ENCODE data around the gene MTMR3. TPM values are rescaled to one million over a fixed set of nuclear protein-coding genes. Genes with fewer than 3 reads are reported as not detected.

MTMR3 gene
- total RNA-seq, 1 experiment from 2014 or later = 12.1 TPM

GRCh38 chr22:29988719-29989118, 105.7 kb downstream of the MTMR3 start:
- TF ChIP-seq EZH2phosphoT487 (IDR thresholded peaks at IDR 0.05; ENCODE audit: borderline replicate concordance, low read length) = no peak
- Histone ChIP-seq H3K9me3 (ENCODE audit: low read length) (no peaks in the 10 kb centered on the region), H3K9ac (ENCODE audit: low read length) (no peak overlapping the region), H3K27ac (ENCODE audit: low read length) (no peak overlapping the region), H3K27me3 (ENCODE audit: low read length) (no peaks in the 10 kb centered on the region), H3K4me1 (ENCODE audit: insufficient read depth, low read length) (peaks cover 15% of the 10 kb centered on the region), H3K4me2 (ENCODE audit: low read length) (no peak overlapping the region), H2AFZ (ENCODE audit: low read length) (no peak overlapping the region), H3K36me3 (ENCODE audit: low read depth, low read length) (peaks cover 6% of the 10 kb centered on the region; the same call in 1 of the 2 replicates), H3K79me2 (ENCODE audit: low read length) (no peaks in the 10 kb centered on the region), H3K9me2 (replicated peaks; ENCODE audit: low read length) (no peaks in the 10 kb centered on the region), H4K20me1 (ENCODE audit: low read length) (no peaks in the 10 kb centered on the region), H3K4me3 (ENCODE audit: low read length) (no peak overlapping the region), H3F3A (ENCODE audit: low read length, unreplicated experiment) (no peaks in the 10 kb centered on the region)
- DNase-seq = no peak
- ATAC-seq = no peak
- intact Hi-C loops (cut with micrococcal nuclease) = no loop called here
- no TSS peak for BruUV-seq (replicated peaks)
- ChIA-PET CTCF (no interaction called here), POLR2A (ENCODE audit: unreplicated experiment) (no interaction called here)

GRCh38 chr22:29989446-29989845, 106.5 kb downstream of the MTMR3 start:
- TF ChIP-seq EZH2phosphoT487 (IDR thresholded peaks at IDR 0.05; ENCODE audit: borderline replicate concordance, low read length) = no peak
- no peak for TF ChIP-seq EZH2 (IDR thresholded peaks at IDR 0.05; ENCODE audit: low read length, unreplicated experiment)
- no peak for TF ChIP-seq CTCF (conservative IDR thresholded peaks at IDR 0.05; ENCODE audit: low read depth, low read length)
- Histone ChIP-seq H4K20me1 (ENCODE audit: low read length) (no peaks in the 10 kb centered on the region), H2AFZ (ENCODE audit: low read length) (no peak overlapping the region), H3K9ac (ENCODE audit: low read length) (no peak overlapping the region), H3K9me2 (replicated peaks; ENCODE audit: low read length) (no peaks in the 10 kb centered on the region), H3K27ac (ENCODE audit: low read length) (no peak overlapping the region), H3K4me3 (ENCODE audit: low read length) (no peak overlapping the region), H3F3A (ENCODE audit: low read length, unreplicated experiment) (peaks cover under 1% of the 10 kb centered on the region), H3K79me2 (ENCODE audit: low read length) (no peaks in the 10 kb centered on the region), H3K9me3 (ENCODE audit: low read length) (no peaks in the 10 kb centered on the region), H3K4me1 (ENCODE audit: insufficient read depth, low read length) (peaks cover 21% of the 10 kb centered on the region), H3K4me2 (ENCODE audit: low read length) (no peak overlapping the region), H3K36me3 (ENCODE audit: low read depth, low read length) (peaks cover 6% of the 10 kb centered on the region; the same call in 1 of the 2 replicates), H3K27me3 (ENCODE audit: low read length) (no peaks in the 10 kb centered on the region)
- intact Hi-C loops (cut with micrococcal nuclease) = no loop called here
- no peak for DNase-seq
- BruUV-seq (replicated peaks) = no TSS peak
- no peak for ATAC-seq
- ChIA-PET CTCF (no interaction called here), POLR2A (ENCODE audit: unreplicated experiment) (no interaction called here)

GRCh38 chr22:29992341-29993275, 109.6 kb downstream of the MTMR3 start:
- Histone ChIP-seq H3F3A (ENCODE audit: low read length, unreplicated experiment) (peaks cover 8% of the 10 kb centered on the region), H3K4me3 (ENCODE audit: low read length) (no peak overlapping the region), H3K9me2 (replicated peaks; ENCODE audit: low read length) (no peaks in the 10 kb centered on the region), H3K9me3 (ENCODE audit: low read length) (no peaks in the 10 kb centered on the region), H2AFZ (ENCODE audit: low read length) (no peak overlapping the region), H3K36me3 (ENCODE audit: low read depth, low read length) (peaks cover 6% of the 10 kb centered on the region; the same call in 1 of the 2 replicates), H4K20me1 (ENCODE audit: low read length) (0 out of 2 replicates have a peak, but pooled peaks cover 5% of the 10 kb centered on the region), H3K9ac (ENCODE audit: low read length) (no peak overlapping the region), H3K4me1 (ENCODE audit: insufficient read depth, low read length) (peaks cover 39% of the 10 kb centered on the region), H3K79me2 (ENCODE audit: low read length) (no peaks in the 10 kb centered on the region), H3K4me2 (ENCODE audit: low read length) (no peak overlapping the region), H3K27ac (ENCODE audit: low read length) (no peak overlapping the region), H3K27me3 (ENCODE audit: low read length) (no peaks in the 10 kb centered on the region)
- BruUV-seq (replicated peaks) = no TSS peak
- intact Hi-C loops (cut with micrococcal nuclease) = loop anchor here (5.0 to 10.0 kb wide), 2 partner anchors 80 to 148 kb away; no protein-coding TSS in a partner anchor
- POLR2A ChIA-PET (ENCODE audit: unreplicated experiment) = no interaction called here
- DNase-seq (peak; percentile 9), ATAC-seq (no peak)
- CTCF ChIA-PET = no interaction called here
- TF ChIP-seq EZH2phosphoT487 (IDR thresholded peaks at IDR 0.05; ENCODE audit: borderline replicate concordance, low read length) = no peak
- TF ChIP-seq CTCF (conservative IDR thresholded peaks at IDR 0.05; ENCODE audit: low read depth, low read length) = no peak

All from PC-3 (cell line).